Activated gamma-delta T cell (primary cell): ENCODE measurements around the gene SCCPDH.

Source experiments
- DNase-seq: peaks from one replicate; lab custom pipeline; 2025; lab: John Stamatoyannopoulos, UW

Gene SCCPDH

GRCh38 chr1:246786606-246787238 is 62.5 kb downstream of the SCCPDH start:
- DNase-seq = no peak

GRCh38 chr1:246787781-246788513 is 63.7 kb downstream of the SCCPDH start:
- DNase-seq = no peak

DNA sequence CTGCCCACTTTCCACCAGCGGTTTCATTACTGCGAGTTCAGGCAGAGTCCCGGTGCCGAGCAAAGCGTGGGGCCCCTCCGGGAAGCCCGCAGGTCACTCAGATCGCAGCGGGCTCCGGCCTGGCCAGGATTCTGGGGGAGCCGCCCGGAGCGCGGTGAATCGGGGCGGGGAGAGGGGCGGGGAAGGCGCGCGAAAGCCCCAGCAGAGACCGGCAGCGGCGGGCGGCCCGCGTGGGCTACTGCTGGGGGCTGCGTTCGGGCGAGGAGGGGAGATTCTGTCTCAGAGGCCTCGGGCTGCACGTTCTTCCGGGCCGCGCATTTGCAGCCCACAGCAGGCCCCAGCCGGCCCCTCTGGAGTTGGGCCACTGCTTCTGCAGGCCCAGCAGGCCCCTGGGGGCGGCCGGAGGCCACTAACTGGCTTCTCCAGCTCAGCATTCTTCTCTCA is 64.7 kb downstream of the SCCPDH start:
- DNase-seq = no peak

DNA sequence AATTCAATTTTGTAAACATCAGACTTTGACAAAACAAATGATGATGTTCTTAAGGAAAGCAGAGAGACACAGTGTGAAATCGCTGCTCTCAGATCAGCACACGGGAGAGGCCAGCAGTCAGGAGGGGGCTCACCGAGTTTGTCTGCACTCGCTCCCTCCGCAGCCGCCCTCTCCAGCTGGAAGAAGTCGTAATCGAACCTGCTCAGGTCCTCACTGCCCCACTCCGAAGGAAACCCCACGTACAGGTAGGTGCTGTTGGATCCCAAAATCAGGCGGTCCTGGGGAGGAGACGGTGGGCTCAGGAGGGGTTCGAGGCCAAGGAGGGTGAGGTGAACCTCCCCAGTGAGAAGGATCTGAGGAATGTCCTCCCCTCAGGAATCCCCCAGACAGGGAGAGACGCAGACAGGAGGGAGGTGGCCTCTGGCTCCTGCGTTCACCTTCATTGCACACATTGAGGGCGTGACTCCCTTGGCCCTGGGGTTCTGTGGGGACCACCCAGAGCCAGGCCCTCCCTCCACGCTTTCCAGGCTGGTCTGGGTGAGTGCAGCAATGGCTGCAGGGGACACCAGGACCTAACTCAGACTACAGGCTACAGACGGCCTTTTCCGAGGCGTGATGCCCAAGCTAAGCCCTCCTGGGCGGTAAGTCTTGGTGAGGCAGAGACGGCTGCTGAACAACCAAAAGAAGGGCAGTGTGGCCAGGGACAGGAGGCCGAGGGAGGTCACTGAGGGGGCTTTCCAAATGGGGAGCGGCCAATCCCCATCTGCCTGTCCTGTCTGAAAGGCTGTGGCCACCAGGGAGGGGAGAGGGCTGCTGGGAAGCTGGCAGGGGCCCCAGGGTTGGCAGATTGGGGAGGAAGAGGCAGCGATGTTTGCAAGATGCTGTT is 65.5 kb downstream of the SCCPDH start:
- no peak for DNase-seq

GRCh38 chr1:246790364-246790763 is 66.2 kb downstream of the SCCPDH start:
- DNase-seq = no peak

DNA sequence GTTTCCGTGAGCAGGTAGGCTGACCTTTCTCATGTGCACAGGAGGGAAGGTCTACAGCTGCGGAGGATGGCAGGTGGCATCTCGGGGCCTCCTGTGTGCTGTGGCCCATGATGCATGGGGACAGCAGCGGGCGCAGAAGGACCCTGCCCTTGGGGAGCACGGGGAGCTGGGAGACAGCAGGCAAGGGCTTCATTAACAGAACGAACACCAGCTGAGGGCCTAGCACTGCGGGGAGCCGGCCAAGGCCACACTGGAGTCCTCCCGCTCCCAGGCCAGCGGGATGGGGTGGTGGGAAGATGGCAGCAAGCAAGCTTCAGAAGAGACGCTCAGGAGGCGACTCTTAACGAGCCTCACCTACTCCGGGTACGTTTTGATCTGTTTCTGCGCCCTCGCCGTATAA is 66.6 kb downstream of the SCCPDH start:
- DNase-seq = no peak

DNA sequence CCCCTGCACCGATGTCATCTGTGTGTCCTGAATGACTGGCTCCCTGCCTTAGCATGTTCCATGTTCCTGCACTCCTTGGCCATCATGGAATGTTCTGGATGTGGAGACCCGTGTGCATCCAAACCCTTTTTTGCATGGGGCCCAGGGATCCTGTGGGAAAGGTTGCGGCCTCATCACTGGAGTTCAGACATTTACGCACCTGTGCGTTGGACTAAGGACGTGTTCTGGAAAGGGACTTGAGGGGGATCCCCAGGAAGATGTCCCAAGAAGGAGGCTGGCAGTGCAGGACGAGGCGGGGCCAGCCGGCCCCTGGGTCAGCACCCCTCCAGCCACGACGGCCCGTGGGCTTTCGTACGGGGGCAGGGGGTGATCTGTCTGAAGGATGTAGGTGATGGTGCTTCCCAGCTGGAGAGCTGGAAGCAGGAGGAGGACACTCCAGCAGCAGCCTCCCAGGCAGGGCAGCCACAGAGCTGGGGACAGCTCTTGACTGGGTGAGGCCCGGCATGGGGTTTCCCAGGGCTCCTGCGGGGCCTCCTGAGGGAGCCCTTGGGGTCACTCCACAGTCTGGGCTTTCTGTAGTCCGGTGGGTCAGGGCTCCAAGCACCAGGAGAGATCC is 67.2 kb downstream of the SCCPDH start:
- DNase-seq = no peak

DNA sequence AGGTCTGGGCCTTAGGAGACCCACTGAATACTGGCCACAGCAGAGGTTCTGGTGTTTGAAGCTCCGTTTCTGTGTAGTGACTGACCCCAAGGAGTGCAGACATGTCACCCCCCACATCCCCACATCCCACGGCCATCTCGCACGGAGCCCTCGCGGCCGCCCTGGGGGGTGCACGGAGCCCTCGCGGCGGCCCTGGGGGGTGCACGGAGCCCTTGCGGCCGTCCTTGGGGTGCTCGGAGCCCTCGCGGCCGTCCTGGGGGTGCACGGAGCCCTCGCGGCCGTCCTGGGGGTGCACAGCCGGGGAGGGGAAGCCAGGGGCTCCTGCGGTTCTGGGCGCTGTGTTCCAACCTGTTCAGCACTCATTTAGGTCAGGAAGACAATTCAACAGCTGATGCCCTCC is 68.4 kb downstream of the SCCPDH start:
- DNase-seq = no peak

- no peak for DNase-seq
Measured at GRCh38 chr1:246793356-246793896, 69.2 kb downstream of the SCCPDH start.

GRCh38 chr1:246794048-246794827 is 70.0 kb downstream of the SCCPDH start:
- DNase-seq = no peak

- no peak for DNase-seq
Measured at GRCh38 chr1:246794828-246795671, 70.8 kb downstream of the SCCPDH start.

DNA sequence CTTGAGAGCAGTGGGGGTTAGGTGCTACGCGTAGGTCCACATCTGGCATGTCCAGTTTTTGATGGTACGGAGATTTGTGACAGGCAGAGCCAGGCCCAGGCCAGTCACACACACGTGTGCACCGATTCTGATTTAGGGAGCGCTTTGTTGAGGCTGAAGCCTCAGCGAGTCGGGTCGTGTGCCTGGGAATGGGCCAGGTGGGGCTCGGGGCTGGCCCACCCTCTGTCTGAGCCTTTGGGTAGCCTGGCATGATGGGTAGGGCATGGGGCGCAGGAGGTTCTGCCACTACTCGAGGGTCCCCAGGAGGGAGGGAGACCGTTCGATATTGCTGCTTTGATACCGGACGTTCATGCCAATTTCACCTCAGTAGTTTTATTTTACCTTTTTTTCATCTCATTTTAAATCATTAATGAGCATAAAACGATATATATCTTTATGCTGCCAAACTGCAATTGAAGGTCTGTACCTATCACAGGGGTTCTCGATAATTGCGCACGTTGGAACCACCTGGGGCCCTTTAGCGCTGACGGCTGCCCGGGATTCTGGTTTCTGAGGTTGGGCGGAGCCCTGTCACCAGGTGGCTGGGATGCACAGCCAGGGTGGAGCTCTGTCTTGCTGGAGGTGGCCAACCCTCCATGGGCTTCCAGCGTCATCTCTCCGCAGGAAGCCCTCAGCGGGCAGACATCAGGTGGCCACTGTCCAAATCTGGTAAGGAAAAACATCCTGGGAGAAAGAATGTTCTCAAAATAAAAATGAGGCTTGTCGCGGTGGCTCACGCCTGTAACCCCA is 71.9 kb downstream of the SCCPDH start:
- DNase-seq = no peak

- no peak for DNase-seq
Measured at GRCh38 chr1:246797157-246797556, 72.9 kb downstream of the SCCPDH start.

GRCh38 chr1:246797597-246797996 is 73.4 kb downstream of the SCCPDH start:
- no peak for DNase-seq

- DNase-seq = no peak
Measured at GRCh38 chr1:246798107-246798506, 73.9 kb downstream of the SCCPDH start.

GRCh38 chr1:246798606-246799496 is 74.6 kb downstream of the SCCPDH start:
- DNase-seq = no peak

GRCh38 chr1:246800356-246800755 is 76.1 kb downstream of the SCCPDH start:
- DNase-seq = no peak

- no peak for DNase-seq
Measured at GRCh38 chr1:246800756-246801155, 76.5 kb downstream of the SCCPDH start.
